Endothelial cell of umbilical vein (primary cell): ENCODE results near the gene GABRA5. TPM values are rescaled to one million over a fixed set of nuclear protein-coding genes. Genes with fewer than 3 reads are reported as not detected.
A peak's percentile ranks its signal among the peaks of the same experiment; 100 is the strongest.

Source experiments
- BruUV-seq: library from RNA; stranded (reverse); fragments of 400-500 nt; replicated peaks from 2 replicates; lab custom pipeline; 2021; lab: Mats Ljungman, UMichigan
- CTCF ChIA-PET: fragments of 300-600, 350-600 bp; sonication (Branson Sonifier 250); formaldehyde crosslinking; loops from one replicate; lab custom pipeline; 2021; ENCODE audit warnings: antibody characterized with exemption, inconsistent platforms; lab: Charles Lee
- POLR2A ChIA-PET: fragments of 300-600, 350-600 bp; sonication (Branson Sonifier 250); formaldehyde crosslinking; loops from one replicate; lab custom pipeline; 2021; ENCODE audit warnings: antibody characterized with exemption, inconsistent platforms; lab: Charles Lee
- DNase-seq: peaks from one replicate; pipeline ENCODE4 v3.0.0-alpha.2; 2011; ENCODE audit warnings: low read depth, low spot score
- FAIRE-seq: peaks from 2 replicates; lab custom pipeline; 2011; peaks lifted over from hg19 to GRCh38; lab: Jason Lieb, UNC
- H2AFZ ChIP-seq: 2 replicates; pipeline ENCODE4 v1.6.0; 2012; ENCODE audit warnings: low read depth, low read length, control low read depth, inconsistent platforms
- H3K27ac ChIP-seq: 2 replicates; pipeline ENCODE4 v1.5.1; 2011; ENCODE audit warnings: low read depth, mild to moderate bottlenecking, control low read depth, low read length, moderate library complexity; ENCODE audit not compliant: insufficient read depth
- H3K27me3 ChIP-seq, 2 experiments: 2 replicates each; pipeline versions ENCODE4 v1.6.0 to v1.6.1; 2011; ENCODE audit warnings: low read length in 2 of 2, mixed read lengths in 1 of 2; ENCODE audit not compliant: control insufficient read depth in 2 of 2, insufficient read depth in 2 of 2
- H3K36me3 ChIP-seq, 2 experiments: 2 replicates in 1 of 2; 3 replicates in 1 of 2; pipeline ENCODE4 v1.5.1; 2011; ENCODE audit warnings: low read length in 2 of 2, mild to moderate bottlenecking in 1 of 2, moderate library complexity in 1 of 2; ENCODE audit not compliant: control insufficient read depth in 2 of 2, insufficient read depth in 2 of 2; ENCODE audit errors: extremely low read depth in 1 of 2
- H3K4me1 ChIP-seq: 3 replicates; pipeline ENCODE4 v1.5.1; 2011; ENCODE audit warnings: mild to moderate bottlenecking, low read length; ENCODE audit not compliant: control insufficient read depth, insufficient read depth; ENCODE audit errors: extremely low read depth
- H3K4me2 ChIP-seq: 2 replicates; pipeline ENCODE4 v1.6.1; 2011; ENCODE audit warnings: low read length, control low read depth, mixed read lengths; ENCODE audit not compliant: insufficient read depth
- H3K4me3 ChIP-seq, 3 experiments: fragments of 200-600 bp in 1 of 3; sonication (generic), shearing (Covaris generic) in 1 of 3; replicated peaks in 1 of 3; 2 replicates each; pipeline ENCODE4 v1.5.1; 2011 to 2016; ENCODE audit warnings: control low read depth in 3 of 3, low read length in 3 of 3, mild to moderate bottlenecking in 2 of 3, inconsistent platforms in 1 of 3, low read depth in 1 of 3, moderate library complexity in 1 of 3; ENCODE audit not compliant: insufficient read depth in 1 of 3
- H3K79me2 ChIP-seq: 2 replicates; pipeline ENCODE4 v1.6.0; 2012; ENCODE audit warnings: low read length, inconsistent platforms; ENCODE audit not compliant: control insufficient read depth, insufficient read depth
- H3K9ac ChIP-seq: replicated peaks from 2 replicates; pipeline ENCODE3; 2011; ENCODE audit warnings: low read length, control low read depth; ENCODE audit not compliant: insufficient read depth; ENCODE audit errors: extremely low read depth
- H3K9me1 ChIP-seq: replicated peaks from 3 replicates; pipeline ENCODE4 v1.6.0; 2011; ENCODE audit warnings: mild to moderate bottlenecking, low read length; ENCODE audit not compliant: control insufficient read depth, insufficient read depth; ENCODE audit errors: extremely low read depth
- H3K9me3 ChIP-seq: replicated peaks from 2 replicates; pipeline ENCODE4 v1.5.1; 2012; ENCODE audit warnings: low read length, inconsistent platforms; ENCODE audit not compliant: control insufficient read depth, insufficient read depth
- H4K20me1 ChIP-seq: replicated peaks from 2 replicates; pipeline ENCODE3; 2011; ENCODE audit warnings: mild to moderate bottlenecking, low read length; ENCODE audit not compliant: control insufficient read depth, insufficient read depth; ENCODE audit errors: extremely low read depth
- EZH2 ChIP-seq: IDR thresholded peaks from 2 replicates; pipeline ENCODE4 v1.6.1; 2012; ENCODE audit warnings: borderline replicate concordance, low read depth, mild to moderate bottlenecking, moderate library complexity, low read length, inconsistent platforms; ENCODE audit not compliant: severe bottlenecking
- FOS ChIP-seq: IDR thresholded peaks from 2 replicates; pipeline ENCODE4 v1.6.1; 2011; ENCODE audit warnings: mild to moderate bottlenecking, low read length, moderate library complexity, borderline replicate concordance; ENCODE audit not compliant: insufficient read depth
- JUN ChIP-seq: IDR thresholded peaks from 2 replicates; pipeline ENCODE4 v1.6.1; 2011; ENCODE audit warnings: borderline replicate concordance, low read depth; ENCODE audit not compliant: insufficient read length, insufficient read depth
- POLR2A ChIP-seq: IDR thresholded peaks from 2 replicates; pipeline ENCODE4 v1.6.1; 2012; ENCODE audit warnings: low read depth, mild to moderate bottlenecking, control low read depth, low read length
- dilution Hi-C: fragments of 300-500 bp; cut with MboI; formaldehyde crosslinking; loops from one replicate; pipeline ENCODE4 v1.15.0; 2019; ENCODE audit warnings: low sequenced_read_pairs; ENCODE audit not compliant: extremely low pct_ligation_motif_present
- intact Hi-C: fragments of 100-400 bp; cut with micrococcal nuclease; formaldehyde crosslinking; loops from one replicate; pipeline ENCODE4 v1.10.0; 2022
- polyA plus RNA-seq, 4 experiments: library from polyadenylated mRNA; depleted of rRNA in 3 of 4; stranded (reverse) in 3 of 4; unstranded in 1 of 4; fragments of >200 nt; gene quantifications; 2 replicates each; pipeline versions ENCODE4 v1.2.1 to v1.2.3, GENCODE V29; 2011 to 2012; ENCODE audit warnings: missing spikeins in 1 of 4
- total RNA-seq: library from RNA; stranded (reverse); gene quantifications from 2 replicates; pipeline ENCODE4 v1.2.3, GENCODE V29; 2021
- TF ChIP-seq, protein P1 (sequence below), 2 donors: IDR thresholded peaks; 1 replicate in 1 of 2; 2 replicates in 1 of 2; pipeline ENCODE4 v1.5.1; 2011; ENCODE audit warnings: low read length in 2 of 2, mild to moderate bottlenecking in 2 of 2, moderate library complexity in 2 of 2, control low read depth in 1 of 2, inconsistent platforms in 1 of 2, low read depth in 1 of 2; ENCODE audit not compliant: insufficient read depth in 1 of 2; ENCODE audit errors: extremely low read depth in 1 of 2
- TF ChIP-seq, protein P2 (sequence below): IDR thresholded peaks from 2 replicates; pipeline ENCODE4 v1.6.1; 2011; ENCODE audit not compliant: insufficient read depth, insufficient read length

The GABRA5 gene
- total and polyA plus RNA-seq, 2 donors (not counting 3 experiments of a cell fraction or from before 2014, with no cell fraction given): not detected

DNA sequence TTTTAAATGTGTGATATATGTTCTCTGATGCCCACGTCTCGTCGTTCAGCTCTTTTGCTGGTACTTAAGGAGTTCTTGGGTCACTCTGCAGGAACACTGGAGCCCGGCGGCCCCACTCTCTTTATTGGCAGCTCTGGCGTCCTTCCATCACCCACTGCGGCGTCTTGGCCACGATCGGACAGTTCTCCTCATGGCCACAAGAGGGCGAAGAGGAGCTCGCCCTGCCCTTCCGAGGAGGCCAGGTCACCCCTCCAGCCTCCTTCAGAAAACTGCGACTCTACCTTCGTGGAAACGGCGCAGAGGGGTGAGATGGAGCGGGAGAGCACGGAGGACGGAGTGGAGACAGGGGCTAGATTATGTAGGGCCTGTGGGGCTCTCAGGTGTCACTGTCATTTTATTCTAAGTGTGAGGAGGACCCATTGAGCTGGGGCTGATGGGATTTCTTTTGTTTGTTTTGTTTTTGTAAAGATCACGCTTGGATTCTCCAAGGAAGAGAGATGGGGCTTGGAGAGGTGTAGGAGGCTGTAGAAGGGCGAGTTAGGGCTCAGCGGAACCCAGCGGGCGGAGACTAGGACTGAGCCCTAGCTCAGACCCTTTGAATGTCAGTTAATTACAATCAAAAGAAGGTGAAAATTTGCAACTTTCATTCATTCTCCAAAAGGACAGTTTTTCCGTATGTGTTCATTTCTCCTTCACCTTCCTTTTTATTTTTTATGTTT is 28.0 kb upstream of the GABRA5 start:
- FAIRE-seq: no peak
- Histone ChIP-seq H3K36me3 (no peaks in the 10 kb centered on the region), H3K4me3 (no peak overlapping the region), H3K27ac (no peak overlapping the region), H3K79me2 (no peaks in the 10 kb centered on the region), H2AFZ (no peak overlapping the region), H3K4me2 (no peak overlapping the region), H4K20me1 (no peaks in the 10 kb centered on the region), H3K4me1 (no peaks in the 10 kb centered on the region), H3K9ac (no peak overlapping the region), H3K9me3 (no peaks in the 10 kb centered on the region), H3K9me1 (no peaks in the 10 kb centered on the region), H3K27me3 (no peaks in the 10 kb centered on the region)
- dilution Hi-C loops: no loop called here
- ChIA-PET POLR2A (no interaction called here), CTCF (no interaction called here)
- intact Hi-C loops: no loop called here
- no peak for TF ChIP-seq FOS
- TF ChIP-seq POLR2A: no peak
- TF ChIP-seq EZH2: no peak
- TF ChIP-seq JUN: no peak
- TF ChIP-seq, protein P1, sequence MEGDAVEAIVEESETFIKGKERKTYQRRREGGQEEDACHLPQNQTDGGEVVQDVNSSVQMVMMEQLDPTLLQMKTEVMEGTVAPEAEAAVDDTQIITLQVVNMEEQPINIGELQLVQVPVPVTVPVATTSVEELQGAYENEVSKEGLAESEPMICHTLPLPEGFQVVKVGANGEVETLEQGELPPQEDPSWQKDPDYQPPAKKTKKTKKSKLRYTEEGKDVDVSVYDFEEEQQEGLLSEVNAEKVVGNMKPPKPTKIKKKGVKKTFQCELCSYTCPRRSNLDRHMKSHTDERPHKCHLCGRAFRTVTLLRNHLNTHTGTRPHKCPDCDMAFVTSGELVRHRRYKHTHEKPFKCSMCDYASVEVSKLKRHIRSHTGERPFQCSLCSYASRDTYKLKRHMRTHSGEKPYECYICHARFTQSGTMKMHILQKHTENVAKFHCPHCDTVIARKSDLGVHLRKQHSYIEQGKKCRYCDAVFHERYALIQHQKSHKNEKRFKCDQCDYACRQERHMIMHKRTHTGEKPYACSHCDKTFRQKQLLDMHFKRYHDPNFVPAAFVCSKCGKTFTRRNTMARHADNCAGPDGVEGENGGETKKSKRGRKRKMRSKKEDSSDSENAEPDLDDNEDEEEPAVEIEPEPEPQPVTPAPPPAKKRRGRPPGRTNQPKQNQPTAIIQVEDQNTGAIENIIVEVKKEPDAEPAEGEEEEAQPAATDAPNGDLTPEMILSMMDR (IDR thresholded peaks at IDR 0.05; ENCODE audit: extremely low read depth in 1 of 2, insufficient read depth in 1 of 2, low read depth in 1 of 2, low read length in 2 of 2): peak; percentile 16 to 20
- TF ChIP-seq, protein P2, sequence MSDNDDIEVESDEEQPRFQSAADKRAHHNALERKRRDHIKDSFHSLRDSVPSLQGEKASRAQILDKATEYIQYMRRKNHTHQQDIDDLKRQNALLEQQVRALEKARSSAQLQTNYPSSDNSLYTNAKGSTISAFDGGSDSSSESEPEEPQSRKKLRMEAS: no peak
- no peak for DNase-seq
- BruUV-seq: no TSS peak
